ENCODE results near the gene WFDC12. TPM values are rescaled to one million over a fixed set of nuclear protein-coding genes. Genes with fewer than 3 reads are reported as not detected.
"Not testable (repeated sequence)": the region's sequence is repeated elsewhere in the genome, so short reads cannot be mapped to it uniquely, and the experiment has no call there.

The WFDC12 gene, protein sequence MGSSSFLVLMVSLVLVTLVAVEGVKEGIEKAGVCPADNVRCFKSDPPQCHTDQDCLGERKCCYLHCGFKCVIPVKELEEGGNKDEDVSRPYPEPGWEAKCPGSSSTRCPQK
- total RNA-seq: not detected in 2 replicates

DNA sequence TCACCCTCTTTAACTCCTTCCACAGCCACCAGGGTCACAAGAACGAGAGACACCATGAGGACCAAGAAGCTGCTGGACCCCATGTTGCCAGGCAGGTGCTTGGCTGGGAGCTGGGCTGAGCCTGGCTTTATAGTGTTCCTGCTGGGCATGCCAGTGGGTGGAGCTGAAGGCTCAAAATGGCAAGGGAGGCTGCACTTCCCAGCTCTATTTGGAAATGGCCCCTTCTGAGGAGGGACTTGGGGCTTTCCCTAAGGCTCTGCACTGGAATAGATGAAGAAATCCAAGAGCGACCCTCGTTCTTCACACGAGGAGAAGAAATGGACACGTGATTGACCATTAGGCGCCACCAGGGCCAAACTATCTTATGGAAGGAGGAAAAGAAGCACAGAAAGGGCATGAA, at the start of gene WFDC12:
Gene WFDC12 (minus strand): TSS at position 101 of the 400 bp plus-strand sequence. CDS start 18 bp downstream, at position 83.
- DNase-seq (ENCODE audit: low read depth): no peak

DNA sequence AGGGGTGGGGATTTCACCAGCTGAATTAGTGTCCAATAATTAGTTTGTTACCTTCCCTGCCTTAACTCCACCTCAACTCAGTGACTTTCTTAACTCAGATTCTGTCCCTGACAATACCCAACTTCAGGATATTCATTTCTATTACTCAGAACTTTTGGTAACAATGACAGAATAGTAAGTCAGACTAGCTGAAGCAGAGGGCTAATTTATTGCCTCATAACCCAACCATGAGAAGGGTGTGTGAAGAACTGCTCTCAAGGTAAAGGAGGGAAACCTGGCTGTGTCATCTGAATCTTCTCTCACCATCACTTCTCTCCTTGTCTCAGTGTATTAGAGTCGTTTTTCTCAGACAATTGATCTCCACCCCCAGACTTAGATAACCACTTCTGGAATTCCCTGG, 49.3 kb upstream of the WFDC12 start:
- DNase-seq (ENCODE audit: low read depth): no peak

- no peak for DNase-seq (ENCODE audit: low read depth)
These were observed 40.6 kb upstream of the WFDC12 start for GRCh38 chr20:45164906-45165305.

DNA sequence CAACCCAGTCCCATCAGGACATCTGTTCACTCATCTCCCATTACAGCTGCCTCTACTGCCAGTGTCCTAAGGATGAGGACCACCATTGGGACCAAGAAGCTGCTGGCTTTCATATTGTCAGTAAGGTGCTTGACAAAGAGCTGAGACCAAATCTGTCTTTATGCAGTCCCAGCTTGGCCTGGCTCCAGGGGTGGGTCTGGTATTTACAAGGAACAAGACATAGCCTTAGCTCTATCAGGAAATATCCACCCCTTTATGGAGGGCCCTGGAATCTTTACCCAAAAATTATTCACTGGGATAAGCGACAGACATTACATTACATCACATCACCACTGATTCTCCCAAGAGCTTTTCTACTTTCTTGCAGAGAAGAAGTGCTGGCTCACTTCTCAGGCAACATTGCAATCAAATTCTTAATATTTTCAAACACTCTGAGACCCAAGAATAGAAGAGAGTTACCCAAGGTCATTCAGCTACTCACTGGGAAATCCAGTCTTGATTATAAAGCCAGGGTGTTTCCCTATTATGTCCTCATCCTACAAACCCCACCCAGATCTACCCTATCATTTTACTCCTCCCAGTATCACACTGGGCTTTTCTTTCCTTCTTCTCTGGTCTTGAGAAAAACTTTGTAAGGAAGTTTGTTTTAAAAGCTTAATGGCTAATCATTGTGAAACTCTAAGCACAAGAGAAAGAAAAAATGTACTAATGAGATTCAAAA, 39.0 kb upstream of the WFDC12 start:
- no peak for DNase-seq (ENCODE audit: low read depth)

DNA sequence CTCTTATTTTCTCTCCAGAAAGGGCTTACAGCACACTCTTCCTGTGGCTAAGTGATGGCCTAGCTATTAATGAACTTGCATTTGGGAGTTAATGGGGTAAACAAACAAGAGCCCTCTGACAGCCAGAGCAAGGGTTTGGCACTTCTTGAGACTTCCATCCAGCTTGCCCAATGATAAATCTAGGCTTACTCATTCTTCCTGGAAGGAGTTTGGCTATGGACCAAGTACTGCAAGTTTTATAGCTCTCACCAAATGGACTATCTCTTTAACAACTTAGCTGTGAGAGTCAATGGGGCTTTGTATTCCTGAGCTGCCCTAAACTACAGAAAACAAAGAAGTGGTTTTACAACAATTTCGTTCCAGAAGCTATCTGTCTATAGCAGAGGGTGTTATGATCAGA, 33.7 kb upstream of the WFDC12 start:
- DNase-seq (ENCODE audit: low read depth): peak; percentile 94

GRCh38 chr20:45156713-45157112, 32.4 kb upstream of the WFDC12 start:
- DNase-seq (ENCODE audit: low read depth): no peak

GRCh38 chr20:45154794-45155193, 30.5 kb upstream of the WFDC12 start:
- DNase-seq (ENCODE audit: low read depth): not testable (repeated sequence)

- no peak for DNase-seq (ENCODE audit: low read depth)
These were observed 29.9 kb upstream of the WFDC12 start for GRCh38 chr20:45154183-45154582.

DNA sequence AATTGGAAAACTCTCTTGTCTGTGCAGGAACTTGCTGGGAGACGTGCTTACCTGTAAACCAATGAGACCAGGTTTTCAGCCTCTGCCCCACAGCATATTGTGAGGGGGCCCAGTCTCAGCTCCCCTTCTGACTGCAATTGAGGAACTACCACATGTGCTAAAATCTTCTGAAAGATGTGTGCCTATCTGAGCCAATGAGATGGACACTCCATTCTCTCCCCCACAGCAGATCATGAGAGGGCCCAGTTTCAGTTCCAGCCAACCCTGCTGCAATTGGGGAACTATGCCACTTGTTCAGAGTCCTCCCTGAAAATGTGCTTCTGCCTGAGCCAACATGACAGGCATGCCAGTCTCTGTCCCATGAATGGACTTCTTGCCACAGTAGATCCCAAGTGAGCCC, 29.5 kb upstream of the WFDC12 start:
- DNase-seq (ENCODE audit: low read depth): no peak

DNA sequence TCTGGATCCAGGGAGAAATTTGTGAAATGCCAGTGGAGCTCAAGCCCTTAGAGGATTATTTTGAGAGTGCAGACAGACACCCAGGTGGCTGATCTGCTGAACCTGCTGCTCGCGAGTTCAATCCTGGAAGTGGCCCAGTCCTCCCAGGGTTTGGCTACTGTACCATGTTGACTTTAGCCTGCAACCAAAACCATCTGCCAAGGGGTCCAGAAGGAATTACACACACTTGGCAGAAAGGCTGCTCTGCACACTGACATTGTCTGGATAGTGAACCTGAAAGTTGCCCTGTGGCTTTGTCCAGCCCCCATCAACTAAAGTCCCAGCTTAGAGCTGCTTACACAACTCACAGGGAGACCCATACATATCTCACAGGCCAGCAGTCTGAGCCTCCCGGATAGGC, 28.9 kb upstream of the WFDC12 start:
- no peak for DNase-seq (ENCODE audit: low read depth)

DNA sequence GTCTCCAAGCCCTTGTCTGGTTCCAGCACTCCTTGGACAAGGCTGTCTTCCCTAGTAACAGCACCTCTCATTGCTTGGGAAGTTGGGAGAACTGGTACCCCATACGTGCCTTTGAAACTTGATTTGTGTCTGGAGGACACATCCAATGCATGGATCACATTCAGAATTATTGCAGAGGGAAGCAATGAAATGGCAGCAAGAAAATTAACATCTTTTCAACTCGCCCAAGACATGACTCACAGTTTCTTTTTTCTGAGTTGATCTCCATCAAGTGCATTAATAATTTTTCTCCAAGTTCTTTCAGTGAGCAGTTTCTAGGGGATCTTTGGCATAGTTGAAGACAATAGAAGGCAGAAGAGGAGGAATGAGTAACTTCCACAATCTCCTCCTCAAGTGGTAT, 28.1 kb upstream of the WFDC12 start:
- DNase-seq (ENCODE audit: low read depth): peak; percentile 38

- DNase-seq (ENCODE audit: low read depth): no peak
These were observed 24.8 kb upstream of the WFDC12 start for GRCh38 chr20:45149062-45149461.

GRCh38 chr20:45140836-45141235, 16.6 kb upstream of the WFDC12 start:
- DNase-seq (ENCODE audit: low read depth): no peak

DNA sequence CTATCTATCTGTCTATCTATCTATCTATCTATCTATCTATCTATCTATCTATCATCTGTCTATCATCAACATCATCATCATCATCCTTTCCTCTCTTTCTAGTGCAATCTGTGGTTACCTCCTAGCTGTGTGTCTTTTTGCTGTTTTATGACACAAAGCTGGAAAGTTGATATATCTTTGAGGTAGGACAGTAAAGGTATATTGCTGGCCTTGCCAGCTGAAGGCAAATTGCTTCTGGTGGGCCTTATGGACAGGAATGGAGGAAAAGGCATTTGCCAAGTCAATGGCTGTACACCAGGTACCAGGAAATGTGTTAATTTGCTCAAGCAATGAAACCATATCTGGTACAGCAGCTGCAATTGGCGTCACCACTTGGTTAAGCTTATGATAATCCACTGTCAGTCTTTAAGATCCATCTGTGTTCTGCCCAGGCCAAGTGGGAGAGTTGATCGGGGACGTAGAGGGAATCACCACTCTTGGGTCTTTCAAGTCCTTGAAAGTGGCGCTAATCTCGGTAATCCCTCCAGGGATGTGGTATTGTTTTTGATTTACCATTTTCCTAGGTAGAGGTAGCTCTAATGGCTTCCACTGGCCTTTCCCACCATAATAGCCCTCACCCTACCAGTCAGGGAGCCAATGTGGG, 15.6 kb upstream of the WFDC12 start:
- not testable (repeated sequence) for DNase-seq (ENCODE audit: low read depth)

DNA sequence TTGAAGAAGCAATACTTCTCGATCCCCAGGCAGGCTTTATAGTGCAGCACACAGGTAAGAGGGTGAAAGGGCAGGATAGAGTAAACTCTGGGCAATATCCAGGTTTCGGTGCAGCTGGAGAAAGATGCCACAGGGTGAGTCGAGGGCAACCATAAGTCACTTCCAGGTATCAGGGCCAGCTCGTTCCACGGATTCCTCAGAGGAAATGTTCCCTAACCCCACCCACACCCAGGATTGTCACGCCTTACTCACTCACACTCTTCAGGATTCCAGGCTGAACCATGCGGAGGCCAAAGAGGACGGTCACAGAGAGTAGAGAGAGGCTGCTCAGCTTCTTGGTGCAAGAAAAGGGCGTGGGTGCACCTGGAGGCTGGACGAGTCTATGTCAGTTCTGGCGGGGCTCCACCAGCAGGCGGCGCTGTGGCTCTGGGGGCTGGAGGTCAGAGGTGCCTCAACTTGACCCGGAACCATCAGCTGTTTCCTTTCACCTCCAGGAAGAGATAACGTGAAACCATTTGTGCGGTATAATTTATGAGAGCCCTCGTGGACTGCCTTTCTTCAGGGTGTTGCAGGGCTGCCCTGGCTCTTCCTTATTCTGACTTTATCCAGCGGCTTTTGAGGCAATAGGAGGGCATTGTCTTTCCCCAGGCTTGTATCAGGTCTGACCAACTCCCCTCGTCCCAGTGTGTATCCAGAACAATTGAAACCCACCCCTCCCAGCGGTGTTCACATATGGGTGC, 14.5 kb upstream of the WFDC12 start:
- peak; percentile 51 for DNase-seq (ENCODE audit: low read depth)

DNA sequence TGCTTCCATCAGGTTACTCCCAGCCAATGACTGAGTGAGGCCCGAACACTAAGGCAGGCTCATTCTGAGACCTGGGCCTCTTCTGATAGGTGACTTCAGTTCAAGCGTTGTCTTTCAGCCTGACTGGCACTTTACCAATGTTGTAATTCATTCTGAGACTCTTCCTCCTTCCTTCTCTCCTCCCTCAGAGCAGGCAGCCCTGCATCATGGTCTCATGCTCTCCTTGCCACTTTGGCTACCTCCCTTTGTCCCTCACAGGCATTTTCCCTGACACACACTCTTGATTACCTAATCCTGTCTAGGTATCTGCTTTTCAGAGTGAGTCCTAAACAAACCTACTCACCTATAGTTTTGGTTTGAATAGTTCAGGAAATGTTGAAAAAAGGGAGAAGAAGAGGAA, 12.6 kb upstream of the WFDC12 start:
- DNase-seq (ENCODE audit: low read depth): no peak

- DNase-seq (ENCODE audit: low read depth): peak; percentile 97
These were observed 3.8 kb upstream of the WFDC12 start for GRCh38 chr20:45128099-45128498.

DNA sequence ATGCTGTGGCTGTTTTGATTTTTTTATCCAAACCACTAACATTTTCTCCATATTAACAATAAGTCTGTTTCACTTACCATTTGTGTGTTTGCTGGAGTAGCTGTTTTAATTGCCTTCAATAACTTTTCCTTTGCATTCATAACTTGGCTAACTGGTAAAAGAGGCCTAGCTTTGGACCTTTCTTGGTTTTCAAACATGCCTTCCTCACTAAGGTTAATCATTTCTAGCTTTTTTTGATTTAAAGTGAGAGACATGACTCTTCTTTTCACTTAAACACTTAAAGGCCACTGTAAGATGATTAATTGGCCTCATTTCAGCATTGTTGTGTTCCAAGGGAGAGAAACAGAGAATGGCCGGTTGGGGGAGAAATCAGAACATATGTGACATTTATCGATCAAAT, 2.9 kb downstream of the WFDC12 start:
- DNase-seq (ENCODE audit: low read depth): no peak

- DNase-seq (ENCODE audit: low read depth): no peak
These were observed 4.6 kb downstream of the WFDC12 start for GRCh38 chr20:45119556-45120266.

DNA sequence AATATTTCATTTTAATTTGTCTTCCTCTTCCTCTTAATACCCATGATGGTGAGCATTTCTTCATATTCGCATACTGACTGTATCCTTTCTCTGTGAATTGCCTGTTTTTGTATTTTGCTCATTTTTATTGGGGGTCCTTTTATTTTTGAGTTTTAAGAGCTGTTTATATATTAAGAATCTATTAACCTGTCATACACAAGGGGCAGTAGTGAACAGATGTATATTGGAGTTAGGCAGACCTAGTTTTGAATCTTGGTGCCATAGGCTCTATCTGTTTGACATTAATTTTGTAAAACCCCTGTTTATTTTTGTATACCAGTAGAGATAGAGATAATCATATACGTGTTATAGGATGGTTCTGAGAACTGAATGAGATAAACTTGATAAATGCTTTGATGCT, 6.2 kb downstream of the WFDC12 start:
- DNase-seq (ENCODE audit: low read depth): no peak

DNA sequence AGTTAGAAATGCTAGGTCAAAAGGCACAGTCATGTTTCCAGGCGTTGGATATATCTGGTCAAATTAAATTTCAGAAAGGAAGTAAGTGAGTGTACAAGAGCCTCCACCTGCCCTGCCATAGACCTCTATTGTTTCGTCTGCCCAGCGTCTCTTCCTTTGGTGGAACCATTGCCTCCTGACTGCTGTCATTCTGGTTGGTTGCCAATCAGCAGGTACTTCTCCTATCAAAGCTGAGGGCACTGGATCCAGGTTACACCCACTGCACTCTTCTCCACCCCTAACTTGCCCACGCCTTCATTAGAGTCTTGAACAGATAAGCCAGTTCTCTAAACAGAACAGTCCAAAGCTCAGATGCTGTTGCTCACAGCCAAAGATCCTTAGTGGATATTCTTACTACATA, 6.7 kb downstream of the WFDC12 start:
- DNase-seq (ENCODE audit: low read depth): no peak

DNA sequence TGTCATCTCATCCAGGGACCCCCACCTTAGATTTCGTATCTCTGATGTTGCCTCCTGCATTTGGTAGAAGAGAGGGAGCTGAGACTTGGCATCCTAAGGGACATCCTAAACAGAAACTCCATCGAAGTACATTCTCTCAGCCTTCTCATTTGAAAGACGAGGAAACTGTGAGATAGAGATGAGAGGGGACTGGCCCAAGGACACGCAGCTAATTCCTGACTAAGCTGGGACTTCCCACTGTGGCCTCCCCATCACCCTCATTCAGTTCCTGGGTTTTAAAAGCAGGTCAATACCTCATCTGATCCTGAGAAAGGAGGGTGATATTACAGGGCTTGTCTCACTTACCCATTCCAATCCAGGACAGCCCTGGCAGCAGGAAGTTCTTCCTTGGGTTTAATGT, 8.4 kb downstream of the WFDC12 start:
- no peak for DNase-seq (ENCODE audit: low read depth)

All from renal cortical epithelial cell (primary cell).